ENCODE results near the gene MDH2. TPM values are rescaled to one million over a fixed set of nuclear protein-coding genes. Genes with fewer than 3 reads are reported as not detected.
"Not testable (repeated sequence)": the region's sequence is repeated elsewhere in the genome, so short reads cannot be mapped to it uniquely, and the experiment has no call there.

The MDH2 gene
- total and polyA plus RNA-seq, 4 donors, result 54.3 to 200 (median 85.6) TPM

DNA sequence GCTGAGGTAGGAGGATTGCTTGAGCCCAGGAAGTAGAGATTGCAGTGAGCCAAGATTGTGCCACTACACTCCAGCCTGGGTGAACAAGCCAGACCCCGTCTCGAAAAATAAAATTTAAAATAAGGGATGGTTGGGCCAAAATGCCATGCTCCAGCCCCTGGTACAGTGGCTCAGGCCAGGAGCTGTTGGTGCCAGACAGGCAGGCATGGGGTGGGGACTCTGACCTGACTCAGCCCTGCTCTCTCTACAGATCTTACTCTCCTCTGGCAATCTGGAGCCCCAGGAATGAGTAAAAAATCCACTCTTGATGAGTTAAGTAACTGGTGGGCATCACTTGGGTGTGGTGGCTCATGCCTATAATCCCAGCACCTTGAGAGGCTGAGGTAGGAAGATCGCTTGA lies 45.1 kb upstream of the MDH2 start:
- Histone ChIP-seq H3K4me3 (no peak overlapping the region), H3K4me1 (ENCODE audit: control insufficient read depth in 5 of 5, insufficient read depth in 5 of 5, low read length in 5 of 5) (no peaks in the 10 kb centered on the region), H3K36me3 (ENCODE audit: control insufficient read depth in 4 of 4, insufficient read depth in 4 of 4, low read length in 4 of 4) (peaks cover 4 to 27% (median 11%) of the 10 kb centered on the region in 4 donors), H3K27ac (ENCODE audit: low read depth in 1 of 2, low read length in 1 of 2) (no peak overlapping the region), H3K27me3 (ENCODE audit: control insufficient read depth in 3 of 3, insufficient read depth in 3 of 3, low read length in 2 of 3) (no peaks in the 10 kb centered on the region), H3K9ac (ENCODE audit: insufficient read depth in 1 of 2, low read length in 2 of 2) (no peak overlapping the region), H3K9me3 (ENCODE audit: control insufficient read depth in 4 of 4, insufficient read depth in 3 of 4, low read length in 3 of 4) (peaks cover 0 to 1% (median 0%) of the 10 kb centered on the region in 4 donors)
- WGBS, 2 donors, result 95 to 97% methylated on average over 3 of the region's 3 CpGs
- DNase-seq, result no peak
- no peak for ATAC-seq (ENCODE audit: insufficient read depth, low FRiP score)
- TF ChIP-seq, protein P1, sequence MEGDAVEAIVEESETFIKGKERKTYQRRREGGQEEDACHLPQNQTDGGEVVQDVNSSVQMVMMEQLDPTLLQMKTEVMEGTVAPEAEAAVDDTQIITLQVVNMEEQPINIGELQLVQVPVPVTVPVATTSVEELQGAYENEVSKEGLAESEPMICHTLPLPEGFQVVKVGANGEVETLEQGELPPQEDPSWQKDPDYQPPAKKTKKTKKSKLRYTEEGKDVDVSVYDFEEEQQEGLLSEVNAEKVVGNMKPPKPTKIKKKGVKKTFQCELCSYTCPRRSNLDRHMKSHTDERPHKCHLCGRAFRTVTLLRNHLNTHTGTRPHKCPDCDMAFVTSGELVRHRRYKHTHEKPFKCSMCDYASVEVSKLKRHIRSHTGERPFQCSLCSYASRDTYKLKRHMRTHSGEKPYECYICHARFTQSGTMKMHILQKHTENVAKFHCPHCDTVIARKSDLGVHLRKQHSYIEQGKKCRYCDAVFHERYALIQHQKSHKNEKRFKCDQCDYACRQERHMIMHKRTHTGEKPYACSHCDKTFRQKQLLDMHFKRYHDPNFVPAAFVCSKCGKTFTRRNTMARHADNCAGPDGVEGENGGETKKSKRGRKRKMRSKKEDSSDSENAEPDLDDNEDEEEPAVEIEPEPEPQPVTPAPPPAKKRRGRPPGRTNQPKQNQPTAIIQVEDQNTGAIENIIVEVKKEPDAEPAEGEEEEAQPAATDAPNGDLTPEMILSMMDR (IDR thresholded peaks at IDR 0.05; ENCODE audit: control extremely low read depth, extremely low read depth), result no peak

DNA sequence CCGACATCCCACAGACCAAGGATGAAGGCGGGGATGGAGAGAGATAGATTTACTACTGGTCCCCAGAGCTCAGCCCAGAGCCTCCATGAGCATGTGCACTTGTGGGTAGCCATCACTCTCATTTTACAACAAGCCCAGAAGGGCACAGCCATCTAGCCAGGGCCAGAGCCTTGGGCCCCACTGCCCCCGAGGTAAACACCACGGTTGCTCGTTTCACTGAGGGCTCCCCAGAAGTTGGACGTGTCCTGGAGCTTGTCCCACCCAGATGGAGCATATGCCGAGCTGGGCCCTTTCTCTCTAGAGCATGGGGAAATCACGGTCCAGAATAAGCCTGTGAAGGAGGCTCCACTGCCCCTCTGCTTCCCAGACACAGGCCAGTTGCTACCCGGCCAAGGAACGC lies 44.6 kb upstream of the MDH2 start:
- WGBS, 2 donors, result 97% methylated on average over 10 of the region's 10 CpGs
- H3K4me1 ChIP-seq (ENCODE audit: control insufficient read depth in 5 of 5, insufficient read depth in 5 of 5, low read length in 5 of 5), result no peaks in the 10 kb centered on the region
- H3K27ac ChIP-seq (ENCODE audit: low read depth in 1 of 2, low read length in 1 of 2), result no peak overlapping the region
- no peak overlapping the region for H3K9ac ChIP-seq (ENCODE audit: insufficient read depth in 1 of 2, low read length in 2 of 2)
- H3K9me3 ChIP-seq (ENCODE audit: control insufficient read depth in 4 of 4, insufficient read depth in 3 of 4, low read length in 3 of 4), result peaks cover 0 to 1% (median 0%) of the 10 kb centered on the region in 4 donors
- H3K4me3 ChIP-seq, result no peak overlapping the region
- ATAC-seq (ENCODE audit: insufficient read depth, low FRiP score), result no peak
- no peaks in the 10 kb centered on the region for H3K27me3 ChIP-seq (ENCODE audit: control insufficient read depth in 3 of 3, insufficient read depth in 3 of 3, low read length in 2 of 3)
- no peak for DNase-seq
- TF ChIP-seq, protein P1 (IDR thresholded peaks at IDR 0.05; ENCODE audit: control extremely low read depth, extremely low read depth), result no peak
- peaks cover 4 to 27% (median 10%) of the 10 kb centered on the region in 4 donors for H3K36me3 ChIP-seq (ENCODE audit: control insufficient read depth in 4 of 4, insufficient read depth in 4 of 4, low read length in 4 of 4)

DNA sequence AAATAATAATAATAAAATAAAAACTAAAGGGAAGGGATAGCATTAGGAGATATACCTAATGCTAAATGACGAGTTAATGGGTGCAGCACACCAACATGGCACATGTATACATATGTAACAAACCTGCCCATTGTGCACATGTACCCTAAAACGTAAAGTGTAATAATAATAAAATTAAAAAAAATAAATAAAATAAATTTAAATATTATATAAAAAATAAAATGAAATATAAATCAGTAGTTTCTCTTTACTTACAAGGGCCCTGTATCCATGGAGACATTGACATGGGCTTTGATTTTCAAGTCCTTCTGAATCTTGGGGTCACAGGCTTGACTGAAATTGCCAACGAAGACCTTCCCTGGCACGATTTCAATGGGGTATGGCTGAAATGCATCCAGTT lies 42.9 kb upstream of the MDH2 start:
- not testable (repeated sequence) for H3K27ac ChIP-seq (ENCODE audit: low read depth in 1 of 2, low read length in 1 of 2); H3K4me1 ChIP-seq (ENCODE audit: control insufficient read depth in 5 of 5, insufficient read depth in 5 of 5, low read length in 5 of 5); H3K9me3 ChIP-seq (ENCODE audit: control insufficient read depth in 4 of 4, insufficient read depth in 3 of 4, low read length in 3 of 4); DNase-seq; ATAC-seq (ENCODE audit: insufficient read depth, low FRiP score); H3K27me3 ChIP-seq (ENCODE audit: control insufficient read depth in 3 of 3, insufficient read depth in 3 of 3, low read length in 2 of 3); H3K9ac ChIP-seq (ENCODE audit: insufficient read depth in 1 of 2, low read length in 2 of 2); H3K4me3 ChIP-seq
- WGBS, 2 donors, result 82 to 98% methylated on average over 4 of the region's 4 CpGs
- H3K36me3 ChIP-seq (ENCODE audit: control insufficient read depth in 4 of 4, insufficient read depth in 4 of 4, low read length in 4 of 4), result peaks cover 4 to 27% (median 7%) of the 10 kb centered on the region in 4 donors

DNA sequence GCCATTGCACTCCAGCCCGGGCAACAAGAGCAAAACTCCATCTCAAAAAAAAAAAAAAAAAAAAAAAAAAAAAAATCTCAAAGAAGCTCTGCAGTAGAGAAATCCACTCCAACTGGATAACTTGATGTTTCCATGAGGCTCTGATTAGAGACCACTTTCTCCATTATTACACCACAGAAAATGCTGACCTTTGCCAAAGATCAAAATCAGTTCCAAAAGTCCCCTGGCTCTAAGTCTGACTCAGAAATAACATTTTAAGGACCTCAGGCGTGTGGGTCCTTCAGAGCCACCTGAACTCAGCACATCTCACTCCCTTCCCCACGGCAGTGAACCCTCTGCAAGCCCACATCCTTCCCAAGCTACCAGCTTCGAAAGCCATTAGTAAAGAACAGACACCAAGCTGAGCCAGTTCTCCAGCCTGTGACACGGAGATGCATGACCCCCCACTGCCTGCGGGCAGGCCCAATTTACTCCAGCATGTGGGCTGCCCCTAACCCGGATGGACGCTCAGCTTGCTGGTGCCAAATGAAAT lies 39.7 kb upstream of the MDH2 start:
- H3K4me1 ChIP-seq (ENCODE audit: control insufficient read depth in 5 of 5, insufficient read depth in 5 of 5, low read length in 5 of 5), result peaks cover 0 to 15% (median 4%) of the 10 kb centered on the region in 5 donors
- H3K36me3 ChIP-seq (ENCODE audit: control insufficient read depth in 4 of 4, insufficient read depth in 4 of 4, low read length in 4 of 4), result peaks cover 0 to 12% (median 3%) of the 10 kb centered on the region in 4 donors
- no peaks in the 10 kb centered on the region for H3K27me3 ChIP-seq (ENCODE audit: control insufficient read depth in 3 of 3, insufficient read depth in 3 of 3, low read length in 2 of 3)
- no peaks in the 10 kb centered on the region for H3K9me3 ChIP-seq (ENCODE audit: control insufficient read depth in 4 of 4, insufficient read depth in 3 of 4, low read length in 3 of 4)
- no peak for ATAC-seq (ENCODE audit: insufficient read depth, low FRiP score)
- no peak overlapping the region for H3K9ac ChIP-seq (ENCODE audit: insufficient read depth in 1 of 2, low read length in 2 of 2)
- no peak overlapping the region for H3K27ac ChIP-seq (ENCODE audit: low read depth in 1 of 2, low read length in 1 of 2)
- no peak for DNase-seq
- TF ChIP-seq, protein P1 (IDR thresholded peaks at IDR 0.05; ENCODE audit: control extremely low read depth, extremely low read depth), result no peak
- no peak overlapping the region for H3K4me3 ChIP-seq
- WGBS, 2 donors, result 62 to 68% methylated on average over 8 of the region's 8 CpGs
